Measurements from ENCODE around the gene TRIM14. TPM values are rescaled to one million over a fixed set of nuclear protein-coding genes. Genes with fewer than 3 reads are reported as not detected.
"Not testable (repeated sequence)": the region's sequence is repeated elsewhere in the genome, so short reads cannot be mapped to it uniquely, and the experiment has no call there.

Gene TRIM14
- total RNA-seq, 6 experiments from 2014 or later, result 22.6 to 34.6 (median 27.3) TPM

DNA sequence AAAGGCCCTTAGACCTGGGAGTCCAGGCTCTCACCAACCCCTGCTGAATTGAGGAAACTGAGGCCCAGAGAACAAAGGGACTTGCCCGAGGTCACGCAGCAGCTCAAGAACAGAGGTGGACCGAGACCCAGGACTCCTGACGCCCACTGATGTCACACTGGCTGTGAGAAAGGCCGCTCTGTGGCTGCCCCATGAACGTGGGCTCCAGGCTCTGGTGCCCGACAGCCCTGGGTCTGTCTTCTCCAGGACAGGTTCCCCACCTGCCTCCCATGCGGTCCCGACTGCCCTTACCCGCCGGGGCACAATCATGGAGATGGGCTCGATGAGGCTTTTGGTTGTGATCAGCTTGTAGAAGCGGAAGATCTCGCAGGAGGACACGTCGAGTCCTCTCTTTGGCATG, 9.3 kb upstream of the TRIM14 start:
- H3K27me3 ChIP-seq, result no peaks in the 10 kb centered on the region
- intact Hi-C loops (cut with DNase I), result loop anchor here in 1 of 2 donors (10.0 kb wide), 1 partner anchor 66 kb away; the partner anchor contains the start of gene CORO2A
- WGBS (ENCODE audit: insufficient coverage, low coverage, low lambda C conversion rate, missing lambda C conversion rate), result no CpG with 5 or more reads among the region's 16 CpGs
- ATAC-seq (no peak), DNase-seq (no peak)
- TF ChIP-seq, protein P1, sequence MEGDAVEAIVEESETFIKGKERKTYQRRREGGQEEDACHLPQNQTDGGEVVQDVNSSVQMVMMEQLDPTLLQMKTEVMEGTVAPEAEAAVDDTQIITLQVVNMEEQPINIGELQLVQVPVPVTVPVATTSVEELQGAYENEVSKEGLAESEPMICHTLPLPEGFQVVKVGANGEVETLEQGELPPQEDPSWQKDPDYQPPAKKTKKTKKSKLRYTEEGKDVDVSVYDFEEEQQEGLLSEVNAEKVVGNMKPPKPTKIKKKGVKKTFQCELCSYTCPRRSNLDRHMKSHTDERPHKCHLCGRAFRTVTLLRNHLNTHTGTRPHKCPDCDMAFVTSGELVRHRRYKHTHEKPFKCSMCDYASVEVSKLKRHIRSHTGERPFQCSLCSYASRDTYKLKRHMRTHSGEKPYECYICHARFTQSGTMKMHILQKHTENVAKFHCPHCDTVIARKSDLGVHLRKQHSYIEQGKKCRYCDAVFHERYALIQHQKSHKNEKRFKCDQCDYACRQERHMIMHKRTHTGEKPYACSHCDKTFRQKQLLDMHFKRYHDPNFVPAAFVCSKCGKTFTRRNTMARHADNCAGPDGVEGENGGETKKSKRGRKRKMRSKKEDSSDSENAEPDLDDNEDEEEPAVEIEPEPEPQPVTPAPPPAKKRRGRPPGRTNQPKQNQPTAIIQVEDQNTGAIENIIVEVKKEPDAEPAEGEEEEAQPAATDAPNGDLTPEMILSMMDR (IDR thresholded peaks at IDR 0.05), result no peak
- TF ChIP-seq POLR2A (IDR thresholded peaks at IDR 0.05), result no peak
- no peak overlapping the region for H3K4me3 ChIP-seq
- H3K27ac ChIP-seq, result no peak overlapping the region
- no peaks in the 10 kb centered on the region for H3K9me3 ChIP-seq
- no peaks in the 10 kb centered on the region for H3K36me3 ChIP-seq
- no peaks in the 10 kb centered on the region for H3K4me1 ChIP-seq

- Histone ChIP-seq H3K27me3 (no peaks in the 10 kb centered on the region), H3K27ac (no peak overlapping the region), H3K36me3 (no peaks in the 10 kb centered on the region), H3K4me3 (no peak overlapping the region), H3K9me3 (no peaks in the 10 kb centered on the region), H3K4me1 (no peaks in the 10 kb centered on the region)
- DNase-seq, result no peak
- no peak for TF ChIP-seq POLR2A (IDR thresholded peaks at IDR 0.05)
- TF ChIP-seq, protein P1 (IDR thresholded peaks at IDR 0.05), result no peak
- WGBS (ENCODE audit: insufficient coverage, low coverage, low lambda C conversion rate, missing lambda C conversion rate), result 96% methylated on average over 4 of the region's 8 CpGs
- intact Hi-C loops (cut with DNase I), result loop anchor here in 1 of 2 donors (10.0 kb wide), 1 partner anchor 68 kb away; the partner anchor contains the start of gene CORO2A
- ATAC-seq, result no peak
Observed at GRCh38 chr9:98127226-98127625, 8.2 kb upstream of the TRIM14 start.

DNA sequence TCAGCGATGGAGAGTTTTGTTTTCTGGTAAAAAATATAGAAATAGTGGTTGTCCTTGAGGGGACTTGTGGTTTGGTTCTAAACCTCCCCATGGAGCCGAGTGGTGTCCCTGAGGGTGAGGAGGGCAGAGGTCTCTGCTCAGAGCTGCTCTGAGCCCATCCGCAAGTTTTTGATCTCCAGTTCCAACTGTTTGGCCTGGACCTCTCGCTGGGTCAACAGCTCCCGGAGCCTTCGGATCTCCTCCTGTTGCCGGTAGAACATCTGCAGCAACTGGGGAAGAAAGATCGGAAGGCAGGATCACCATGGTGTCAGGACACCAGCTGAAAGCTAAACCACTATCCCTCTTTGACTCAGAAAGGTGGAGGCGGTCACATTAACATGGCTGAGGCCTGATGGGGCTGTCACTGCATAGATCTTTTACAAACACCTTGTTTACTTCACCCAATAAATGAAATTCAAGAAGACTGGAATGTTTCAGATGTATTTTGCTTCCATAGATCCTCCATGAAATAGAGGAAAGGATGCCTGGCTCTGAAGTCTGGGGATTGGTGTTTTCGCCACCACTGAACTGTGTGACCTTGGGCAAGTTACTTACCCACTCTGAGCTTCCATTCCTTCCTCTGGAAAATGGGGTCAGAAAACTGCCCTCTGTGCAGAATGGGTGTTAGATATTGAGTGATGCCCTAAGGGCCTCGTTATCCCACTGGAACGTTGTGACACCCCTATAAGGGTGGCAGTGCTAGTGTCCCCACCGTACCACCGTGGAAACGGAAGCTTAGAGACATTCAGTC, 5.8 kb upstream of the TRIM14 start:
- no peak for ATAC-seq
- no peaks in the 10 kb centered on the region for H3K9me3 ChIP-seq

GRCh38 chr9:98124091-98124490, 5.1 kb upstream of the TRIM14 start:
- not testable (repeated sequence) for H3K4me3 ChIP-seq, H3K4me1 ChIP-seq, H3K9me3 ChIP-seq, H3K27ac ChIP-seq, DNase-seq, H3K36me3 ChIP-seq, H3K27me3 ChIP-seq, ATAC-seq
- intact Hi-C loops (cut with DNase I), result loop anchor here in 1 of 2 donors (10.0 kb wide), 1 partner anchor 71 kb away; the partner anchor contains the start of gene CORO2A
- 100% methylated on average over 9 of the region's 13 CpGs for WGBS (ENCODE audit: insufficient coverage, low coverage, low lambda C conversion rate, missing lambda C conversion rate)

More for the DNA sequence above, 5.8 kb upstream of the TRIM14 start:
- Histone ChIP-seq H3K36me3 (no peaks in the 10 kb centered on the region), H3K27me3 (no peaks in the 10 kb centered on the region), H3K27ac (no peak overlapping the region), H3K4me3 (no peak overlapping the region), H3K4me1 (peaks cover 0 to 3% (median 0%) of the 10 kb centered on the region in 4 donors)
- DNase-seq, result no peak
- TF ChIP-seq, protein P1 (IDR thresholded peaks at IDR 0.05), result no peak
- no peak for TF ChIP-seq POLR2A (IDR thresholded peaks at IDR 0.05)
- intact Hi-C loops (cut with DNase I), result loop anchor here in 1 of 2 donors (10.0 kb wide), 1 partner anchor 70 kb away; the partner anchor contains the start of gene CORO2A
- WGBS (ENCODE audit: insufficient coverage, low coverage, low lambda C conversion rate, missing lambda C conversion rate), result 94% methylated on average over 2 of the region's 15 CpGs

DNA sequence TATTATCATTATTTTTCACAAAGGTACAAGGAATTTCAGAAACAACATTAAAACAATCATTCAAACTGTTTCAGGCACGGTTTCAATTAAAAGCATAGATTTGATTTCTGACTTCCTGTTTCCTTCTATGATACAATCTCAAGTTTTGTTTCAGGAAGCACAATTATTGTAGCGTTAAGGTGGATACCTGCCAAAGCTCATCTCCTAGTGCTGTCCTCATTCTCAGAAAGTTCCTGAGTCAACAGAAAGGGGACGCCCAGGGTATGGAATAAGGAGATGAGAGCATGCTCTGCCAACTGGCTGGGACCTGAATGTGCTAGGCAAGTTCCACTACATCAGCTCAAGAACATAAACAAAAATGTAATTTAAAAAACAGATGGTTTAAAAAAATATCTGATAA, 2.0 kb upstream of the TRIM14 start:
- WGBS (ENCODE audit: insufficient coverage, low coverage, low lambda C conversion rate, missing lambda C conversion rate), result 30% methylated on average over 3 of the region's 3 CpGs
- TF ChIP-seq, protein P1 (IDR thresholded peaks at IDR 0.05), result no peak
- no peak for TF ChIP-seq POLR2A (IDR thresholded peaks at IDR 0.05)
- Histone ChIP-seq H3K4me3 (no peak overlapping the region), H3K4me1 (peaks cover 0 to 16% (median 0%) of the 10 kb centered on the region in 4 donors), H3K27ac (no peak overlapping the region), H3K9me3 (no peaks in the 10 kb centered on the region), H3K27me3 (no peaks in the 10 kb centered on the region), H3K36me3 (no peaks in the 10 kb centered on the region)
- intact Hi-C loops (cut with DNase I), result loop anchor here in 1 of 2 donors (10.0 kb wide), 1 partner anchor 74 kb away; the partner anchor contains the start of gene CORO2A
- ATAC-seq (no peak), DNase-seq (no peak)

All from right lobe of liver (tissue), 6 donors.